H1 (cell line): ENCODE results near the gene NIM1K. TPM values are rescaled to one million over a fixed set of nuclear protein-coding genes. Genes with fewer than 3 reads are reported as not detected.

Experiments used
- CTCF ChIA-PET: fragments of 300-600 bp; sonication (Branson Sonifier 250); formaldehyde crosslinking; loops from one replicate; lab custom pipeline; 2021; ENCODE audit not compliant: partially characterized antibody; lab: Charles Lee
- POLR2A ChIA-PET: fragments of 300-600 bp; sonication (Branson Sonifier 250); formaldehyde crosslinking; loops from one replicate; lab custom pipeline; 2021; ENCODE audit warnings: inconsistent platforms; ENCODE audit not compliant: partially characterized antibody; lab: Charles Lee
- DNase-seq, 2 experiments: peaks; one replicate each; pipeline versions ENCODE4 v3.0.0 to v3.0.0-alpha.2; 2010 to 2022; ENCODE audit warnings: low spot score in 2 of 2, low read depth in 1 of 2, mixed read lengths in 1 of 2
- FAIRE-seq: peaks from 2 replicates; lab custom pipeline; 2011; peaks lifted over from hg19 to GRCh38; lab: Jason Lieb, UNC
- H2AFZ ChIP-seq: 2 replicates; pipeline ENCODE4 v1.8.1; 2012; ENCODE audit warnings: low read length, inconsistent platforms
- H2AK5ac ChIP-seq: 2 replicates; pipeline ENCODE4 v1.6.1; 2013; ENCODE audit warnings: low read depth, low read length
- H2BK120ac ChIP-seq: replicated peaks from 2 replicates; pipeline ENCODE3; 2013; ENCODE audit warnings: low read depth, low read length, inconsistent platforms
- H2BK12ac ChIP-seq: 2 replicates; pipeline ENCODE4 v1.6.1; 2013; ENCODE audit warnings: low read depth, low read length
- H2BK15ac ChIP-seq: 2 replicates; pipeline ENCODE4 v1.6.1; 2013; ENCODE audit warnings: low read length
- H2BK20ac ChIP-seq: 2 replicates; pipeline ENCODE4 v1.6.1; 2013; ENCODE audit warnings: low read length
- H2BK5ac ChIP-seq: 2 replicates; pipeline ENCODE4 v1.6.1; 2013; ENCODE audit warnings: low read depth, low read length
- H3K14ac ChIP-seq: 2 replicates; pipeline ENCODE4 v1.6.1; 2013; ENCODE audit warnings: inconsistent platforms; ENCODE audit not compliant: insufficient read length
- H3K18ac ChIP-seq: 2 replicates; pipeline ENCODE4 v1.6.1; 2013; ENCODE audit warnings: low read length; ENCODE audit errors: extremely low read depth
- H3K23ac ChIP-seq: 2 replicates; pipeline ENCODE4 v1.6.1; 2013; ENCODE audit warnings: inconsistent platforms; ENCODE audit not compliant: insufficient read length
- H3K23me2 ChIP-seq: 2 replicates; pipeline ENCODE4 v1.6.1; 2013; ENCODE audit warnings: low read depth, low read length
- H3K27ac ChIP-seq: 2 replicates; pipeline ENCODE4 v1.6.1; 2011; ENCODE audit warnings: low read depth, low read length, inconsistent platforms
- H3K27me3 ChIP-seq, 4 experiments: replicated peaks in 1 of 4; 1 replicate in 1 of 4; 2 replicates in 3 of 4; pipeline versions ENCODE4 v1.6.1 to v1.8.1; 2011 to 2013; ENCODE audit warnings: low read length in 3 of 4, mild to moderate bottlenecking in 3 of 4, inconsistent platforms in 2 of 4, mixed read lengths in 2 of 4, moderate library complexity in 1 of 4; ENCODE audit not compliant: control insufficient read depth in 3 of 4, insufficient read depth in 3 of 4; ENCODE audit errors: extremely low read depth in 1 of 4
- H3K36me3 ChIP-seq, 4 experiments: 2 replicates each; pipeline versions ENCODE4 v1.6.1 to v1.8.1; 2011 to 2013; ENCODE audit warnings: mild to moderate bottlenecking in 4 of 4, low read length in 3 of 4, moderate library complexity in 2 of 4, control low read depth in 1 of 4, inconsistent platforms in 1 of 4; ENCODE audit not compliant: insufficient read depth in 4 of 4, control insufficient read depth in 2 of 4
- H3K4ac ChIP-seq: replicated peaks from 2 replicates; pipeline ENCODE3; 2013; ENCODE audit warnings: low read length, low read depth, mixed read lengths, inconsistent platforms; ENCODE audit not compliant: insufficient read length
- H3K4me1 ChIP-seq, 4 experiments: replicated peaks in 1 of 4; 1 replicate in 1 of 4; 2 replicates in 3 of 4; pipeline versions ENCODE4 v1.6.1 to v1.8.1; 2011 to 2013; ENCODE audit warnings: low read length in 3 of 4, inconsistent platforms in 2 of 4, mixed read lengths in 1 of 4; ENCODE audit not compliant: insufficient read depth in 4 of 4, control insufficient read depth in 3 of 4
- H3K4me2 ChIP-seq, 2 experiments: 2 replicates each; pipeline versions ENCODE4 v1.6.1 to v1.8.1; 2011 to 2013; ENCODE audit warnings: low read depth in 2 of 2, low read length in 2 of 2, control low read depth in 1 of 2, inconsistent platforms in 1 of 2, mild to moderate bottlenecking in 1 of 2; ENCODE audit not compliant: insufficient read depth in 1 of 2
- H3K4me3 ChIP-seq, 4 experiments: fragments of 200-600, 300-600 bp in 1 of 4; sonication (generic), shearing (Covaris generic), sonication (Bioruptor Twin) in 1 of 4; 2 replicates each; pipeline versions ENCODE4 v1.5.1 to v1.8.1; 2011 to 2016; ENCODE audit warnings: low read length in 4 of 4, low read depth in 3 of 4, control low read depth in 2 of 4, inconsistent platforms in 2 of 4, mild to moderate bottlenecking in 2 of 4, mixed read lengths in 1 of 4, moderate library complexity in 1 of 4; ENCODE audit not compliant: insufficient read depth in 2 of 4; ENCODE audit errors: extremely low read depth in 1 of 4
- H3K56ac ChIP-seq: replicated peaks from 2 replicates; pipeline ENCODE3; 2013; ENCODE audit warnings: low read depth, mild to moderate bottlenecking, mixed read lengths, low read length, inconsistent platforms; ENCODE audit not compliant: insufficient read length
- H3K79me1 ChIP-seq: 2 replicates; pipeline ENCODE4 v1.6.1; 2013; ENCODE audit warnings: low read depth, low read length, control low read depth
- H3K79me2 ChIP-seq, 2 experiments: 2 replicates each; pipeline versions ENCODE4 v1.6.1 to v1.8.1; 2012 to 2013; ENCODE audit warnings: low read length in 2 of 2, mild to moderate bottlenecking in 2 of 2, inconsistent platforms in 1 of 2; ENCODE audit not compliant: insufficient read depth in 2 of 2, control insufficient read depth in 1 of 2
- H3K9ac ChIP-seq, 4 experiments: replicated peaks in 1 of 4; 1 replicate in 1 of 4; 2 replicates in 3 of 4; pipeline versions ENCODE4 v1.6.1 to v1.8.1; 2011 to 2013; ENCODE audit warnings: low read depth in 3 of 4, low read length in 3 of 4, control low read depth in 2 of 4, mild to moderate bottlenecking in 2 of 4, moderate library complexity in 2 of 4, inconsistent platforms in 1 of 4; ENCODE audit errors: extremely low read depth in 1 of 4
- H3K9me3 ChIP-seq, 2 experiments: 2 replicates each; pipeline versions ENCODE4 v1.6.1 to v1.8.1; 2012 to 2013; ENCODE audit warnings: mild to moderate bottlenecking in 2 of 2, moderate library complexity in 2 of 2, control low read depth in 1 of 2, inconsistent platforms in 1 of 2, low read depth in 1 of 2, low read length in 1 of 2, mixed read lengths in 1 of 2; ENCODE audit not compliant: insufficient read depth in 2 of 2
- H4K20me1 ChIP-seq, 2 experiments: replicated peaks in 1 of 2; 2 replicates each; pipeline versions ENCODE3 to v1.8.1; 2011 to 2013; ENCODE audit warnings: inconsistent platforms in 2 of 2, low read length in 2 of 2, mild to moderate bottlenecking in 1 of 2; ENCODE audit not compliant: insufficient read depth in 2 of 2, control insufficient read depth in 1 of 2
- H4K5ac ChIP-seq: 2 replicates; pipeline ENCODE4 v1.6.1; 2013; ENCODE audit warnings: low read length, low read depth, mixed read lengths, inconsistent platforms; ENCODE audit not compliant: insufficient read length
- H4K8ac ChIP-seq: 2 replicates; pipeline ENCODE4 v1.8.0; 2013; ENCODE audit warnings: mild to moderate bottlenecking, moderate library complexity, low read length, inconsistent platforms; ENCODE audit not compliant: insufficient read depth; ENCODE audit errors: extremely low read depth
- H4K91ac ChIP-seq: replicated peaks from 2 replicates; pipeline ENCODE3; 2013; ENCODE audit warnings: low read length, mixed read lengths, inconsistent platforms; ENCODE audit not compliant: insufficient read length
- BACH1 ChIP-seq: IDR thresholded peaks from 2 replicates; pipeline ENCODE4 v1.6.1; 2012; ENCODE audit warnings: low read length, improper control_type of control experiment
- BCL11A ChIP-seq, 2 experiments: IDR thresholded peaks; one replicate each; pipeline ENCODE4 v1.6.1; 2011; ENCODE audit warnings: low read depth in 2 of 2, low read length in 2 of 2, mild to moderate bottlenecking in 2 of 2
- CHD2 ChIP-seq: IDR thresholded peaks from 2 replicates; pipeline ENCODE4 v1.6.1; 2012; ENCODE audit warnings: low read length, improper control_type of control experiment
- EP300 ChIP-seq, 2 experiments: IDR thresholded peaks; 1 replicate in 1 of 2; 2 replicates in 1 of 2; pipeline ENCODE4 v1.6.1; 2011 to 2012; ENCODE audit warnings: low read depth in 2 of 2, low read length in 2 of 2, mild to moderate bottlenecking in 2 of 2, borderline replicate concordance in 1 of 2, inconsistent platforms in 1 of 2, moderate library complexity in 1 of 2
- FOSL1 ChIP-seq: IDR thresholded peaks from 2 replicates; pipeline ENCODE4 v1.6.1; 2011; ENCODE audit warnings: mild to moderate bottlenecking, low read depth, low read length, moderate library complexity; ENCODE audit not compliant: insufficient read depth
- GTF2F1 ChIP-seq: IDR thresholded peaks from 2 replicates; pipeline ENCODE4 v1.6.1; 2012; ENCODE audit warnings: low read depth, low read length, improper control_type of control experiment, borderline replicate concordance
- HDAC6 ChIP-seq: IDR thresholded peaks from one replicate; pipeline ENCODE4 v1.7.1; 2012; ENCODE audit warnings: low read depth, mild to moderate bottlenecking, inconsistent platforms, low read length, moderate library complexity
- POLR2AphosphoS5 ChIP-seq: IDR thresholded peaks from 2 replicates; pipeline ENCODE4 v1.6.1; 2011; ENCODE audit warnings: low read depth, low read length
- RBBP5 ChIP-seq: IDR thresholded peaks from 2 replicates; pipeline ENCODE4 v1.7.1; 2012; ENCODE audit warnings: low read depth, mild to moderate bottlenecking, inconsistent platforms, low read length, moderate library complexity, borderline replicate concordance
- SIX5 ChIP-seq: IDR thresholded peaks from 2 replicates; pipeline ENCODE4 v1.6.1; 2011; ENCODE audit warnings: mild to moderate bottlenecking, low read depth, low read length
- SRF ChIP-seq: IDR thresholded peaks from 2 replicates; pipeline ENCODE4 v1.6.1; 2011; ENCODE audit warnings: mild to moderate bottlenecking, low read depth, low read length, moderate library complexity
- SUZ12 ChIP-seq: fragments of 200-600 bp; sonication (generic); IDR thresholded peaks from 2 replicates; pipeline ENCODE4 v1.6.1; 2012; ENCODE audit warnings: mild to moderate bottlenecking, inconsistent platforms, low read length, moderate library complexity, mixed read lengths
- TAF1 ChIP-seq: IDR thresholded peaks from 2 replicates; pipeline ENCODE4 v1.6.1; 2011; ENCODE audit warnings: mild to moderate bottlenecking, low read depth, low read length
- TCF12 ChIP-seq: IDR thresholded peaks from 2 replicates; pipeline ENCODE4 v1.6.1; 2011; ENCODE audit warnings: low read depth, mild to moderate bottlenecking, low read length
- ZNF274 ChIP-seq: IDR thresholded peaks from 2 replicates; pipeline ENCODE4 v1.7.0; 2012; ENCODE audit warnings: low read length, borderline replicate concordance; ENCODE audit errors: extremely low read depth
- WGBS, 2 experiments: shearing (Covaris generic) in 1 of 2; methylation state at CpG; one replicate each; pipeline versions ENCODE4 v1.1.6 to v1.1.7; 2013 to 2015; ENCODE audit warnings: low lambda C conversion rate in 2 of 2, mixed read lengths in 2 of 2, inconsistent platforms in 1 of 2, low coverage in 1 of 2, missing lambda C conversion rate in 1 of 2; ENCODE audit not compliant: insufficient replicate concordance in 2 of 2, insufficient coverage in 1 of 2, insufficient read length in 1 of 2; ENCODE audit errors: extremely low coverage in 1 of 2, missing lambda C conversion rate in 1 of 2; 5-methylcytosine and 5-hydroxymethylcytosine counted together
- polyA plus RNA-seq, 7 experiments: library from polyadenylated mRNA; depleted of rRNA in 3 of 7; stranded (reverse) in 5 of 7; unstranded in 2 of 7; fragments of >200 nt in 5 of 7; fragments of 200-250 nt in 2 of 7; gene quantifications; 1 replicate in 5 of 7; 2 replicates in 1 of 7; 4 replicates in 1 of 7; pipeline versions ENCODE4 v1.2.1 to v1.2.3, GENCODE V29; 2011 to 2013; ENCODE audit warnings: missing spikeins in 2 of 7, mixed read lengths in 2 of 7
- total RNA-seq: library from RNA; stranded (reverse); fragmentation: NEBNext Ultra II Directional; extraction: Animal tissue kit (Norgen Biotek cat#: 25700); gene quantifications from 2 replicates; pipeline ENCODE4 v1.2.1, GENCODE V29; 2021

The NIM1K gene
- total and polyA plus RNA-seq, 2 of the 8 experiments (the other 6 are each of a cell fraction or from before 2014, with no cell fraction given) = not detected

- ChIA-PET CTCF (interaction anchor here (0.6 to 0.9 kb wide), 2 partner anchors 20 to 1326 kb away, joined by 3 read pairs; no protein-coding TSS in a partner anchor), POLR2A (no interaction called here)
- Histone ChIP-seq H4K5ac (no peak overlapping the region), H3K79me2 (no peaks in the 10 kb centered on the region), H3K23me2 (no peaks in the 10 kb centered on the region), H3K79me1 (no peaks in the 10 kb centered on the region), H3K4ac (no peak overlapping the region), H2BK5ac (no peak overlapping the region), H4K20me1 (no peaks in the 10 kb centered on the region), H3K27ac (no peak overlapping the region), H2AK5ac (no peak overlapping the region), H3K4me3 (no peak overlapping the region), H2AFZ (no peak overlapping the region), H3K14ac (no peak overlapping the region), H3K9ac (no peak overlapping the region), H2BK20ac (no peak overlapping the region), H2BK120ac (no peak overlapping the region), H3K27me3 (no peaks in the 10 kb centered on the region), H4K8ac (no peak overlapping the region), H3K36me3 (no peaks in the 10 kb centered on the region), H2BK15ac (no peak overlapping the region), H3K4me1 (no peaks in the 10 kb centered on the region), H2BK12ac (no peak overlapping the region), H3K23ac (no peak overlapping the region), H3K18ac (no peak overlapping the region), H3K4me2 (no peak overlapping the region), H4K91ac (no peak overlapping the region), H3K56ac (no peak overlapping the region), H3K9me3 (no peaks in the 10 kb centered on the region)
- 83% methylated on average over 2 of the region's 2 CpGs; no CpG with 5 or more reads in 1 of the 2 experiments for whole genome bisulfite sequencing, 2 experiments
- FAIRE-seq = no peak
- DNase-seq = no peak
- no peak for TF ChIP-seq SRF
- no peak for TF ChIP-seq HDAC6
- TF ChIP-seq SIX5 = no peak
- TF ChIP-seq TAF1 = no peak
- no peak for TF ChIP-seq GTF2F1
- no peak for TF ChIP-seq BACH1
- TF ChIP-seq BCL11A (IDR thresholded peaks at IDR 0.05; ENCODE audit: low read depth in 2 of 2, low read length in 2 of 2) = no peak
- TF ChIP-seq RBBP5 = no peak
- no peak for TF ChIP-seq CHD2
- TF ChIP-seq SUZ12 = no peak
- TF ChIP-seq FOSL1 = no peak
- no peak for TF ChIP-seq ZNF274
- TF ChIP-seq POLR2AphosphoS5 = no peak
- TF ChIP-seq TCF12 = no peak
- no peak for TF ChIP-seq EP300 (IDR thresholded peaks at IDR 0.05; ENCODE audit: borderline replicate concordance in 1 of 2, low read depth in 2 of 2, low read length in 2 of 2)
Measured at GRCh38 chr5:43213951-43214350, 21.9 kb downstream of the NIM1K start.
